Liver (tissue), 9 donors: Measurements from ENCODE around the gene DERL2. TPM values are rescaled to one million over a fixed set of nuclear protein-coding genes. Genes with fewer than 3 reads are reported as not detected.
A peak's percentile ranks its signal among the peaks of the same experiment; 100 is the strongest.

ENCODE experiments used
- DNase-seq: peaks from one replicate; pipeline ENCODE4 v3.0.0-alpha.2; 2017; ENCODE audit warnings: low spot score
- H3K27ac ChIP-seq, 2 donors: one replicate each; pipeline ENCODE4 v1.7.0; 2013; ENCODE audit warnings: inconsistent platforms in 2 of 2, low read length in 2 of 2, control low read depth in 1 of 2, low read depth in 1 of 2, mild to moderate bottlenecking in 1 of 2
- H3K27me3 ChIP-seq, 4 donors: one replicate each; pipeline versions ENCODE4 v1.6.1 to v1.7.0; 2013; ENCODE audit warnings: low read length in 3 of 4, inconsistent platforms in 1 of 4, mild to moderate bottlenecking in 1 of 4, moderate library complexity in 1 of 4; ENCODE audit not compliant: control insufficient read depth in 4 of 4, insufficient read depth in 4 of 4
- H3K36me3 ChIP-seq, 4 donors: one replicate each; pipeline versions ENCODE4 v1.6.1 to v1.7.0; 2013; ENCODE audit warnings: low read length in 3 of 4, mild to moderate bottlenecking in 3 of 4, low read depth in 1 of 4, moderate library complexity in 1 of 4; ENCODE audit not compliant: control insufficient read depth in 4 of 4, insufficient read depth in 3 of 4
- H3K4me1 ChIP-seq, 4 donors: one replicate each; pipeline versions ENCODE4 v1.6.1 to v1.7.0; 2013; ENCODE audit warnings: low read length in 3 of 4, mild to moderate bottlenecking in 3 of 4, moderate library complexity in 1 of 4; ENCODE audit not compliant: control insufficient read depth in 4 of 4, insufficient read depth in 4 of 4
- H3K4me3 ChIP-seq, 3 donors: one replicate each; pipeline versions ENCODE4 v1.6.1 to v1.7.0; 2013; ENCODE audit warnings: low read length in 3 of 3, control low read depth in 1 of 3, low read depth in 1 of 3, mild to moderate bottlenecking in 1 of 3
- H3K9ac ChIP-seq, 2 donors: one replicate each; pipeline ENCODE4 v1.7.0; 2013; ENCODE audit warnings: low read length in 2 of 2, mild to moderate bottlenecking in 2 of 2, moderate library complexity in 2 of 2, control low read depth in 1 of 2, low read depth in 1 of 2
- H3K9me3 ChIP-seq, 4 donors: one replicate each; pipeline versions ENCODE4 v1.6.1 to v1.7.0; 2013; ENCODE audit warnings: low read length in 3 of 4; ENCODE audit not compliant: control insufficient read depth in 4 of 4
- EGR1 ChIP-seq, 2 donors: IDR thresholded peaks; 2 replicates each; pipeline ENCODE4 v1.6.1; 2016 to 2018; ENCODE audit warnings: antibody characterized with exemption in 2 of 2, low read depth in 2 of 2
- FOXA1 ChIP-seq: IDR thresholded peaks from 2 replicates; pipeline ENCODE4 v1.6.1; 2016; ENCODE audit warnings: antibody characterized with exemption
- FOXA2 ChIP-seq: IDR thresholded peaks from 2 replicates; pipeline ENCODE4 v1.6.1; 2016; ENCODE audit warnings: antibody characterized with exemption
- GABPA ChIP-seq, 2 donors: IDR thresholded peaks in 1 of 2; conservative IDR thresholded peaks in 1 of 2; 2 replicates each; pipeline ENCODE4 v1.6.1; 2016; ENCODE audit warnings: antibody characterized with exemption in 2 of 2, mild to moderate bottlenecking in 1 of 2, moderate library complexity in 1 of 2
- HNF4A ChIP-seq, 2 donors: conservative IDR thresholded peaks; 2 replicates each; pipeline ENCODE4 v1.6.1; 2016; ENCODE audit warnings: antibody characterized with exemption in 2 of 2, mild to moderate bottlenecking in 2 of 2
- HNF4G ChIP-seq: IDR thresholded peaks from 2 replicates; pipeline ENCODE4 v1.6.1; 2016; ENCODE audit warnings: antibody characterized with exemption
- JUND ChIP-seq, 2 donors: IDR thresholded peaks; 2 replicates each; pipeline ENCODE4 v1.6.1; 2016; ENCODE audit warnings: antibody characterized with exemption in 2 of 2
- NR2F2 ChIP-seq: IDR thresholded peaks from 2 replicates; pipeline ENCODE4 v1.6.1; 2016; ENCODE audit warnings: antibody characterized with exemption
- RAD21 ChIP-seq, 2 donors: IDR thresholded peaks; 2 replicates each; pipeline ENCODE4 v1.6.1; 2016; ENCODE audit warnings: antibody characterized with exemption in 2 of 2, mild to moderate bottlenecking in 2 of 2
- RXRA ChIP-seq, 2 donors: IDR thresholded peaks; 2 replicates each; pipeline ENCODE4 v1.6.1; 2017 to 2018; ENCODE audit warnings: antibody characterized with exemption in 2 of 2, mild to moderate bottlenecking in 1 of 2
- SP1 ChIP-seq: IDR thresholded peaks from 2 replicates; pipeline ENCODE4 v1.6.1; 2018; ENCODE audit warnings: antibody characterized with exemption, mild to moderate bottlenecking
- TAF1 ChIP-seq: conservative IDR thresholded peaks from 2 replicates; pipeline ENCODE4 v1.6.1; 2016; ENCODE audit warnings: antibody characterized with exemption, mild to moderate bottlenecking
- YY1 ChIP-seq: IDR thresholded peaks from 2 replicates; pipeline ENCODE4 v1.6.1; 2016; ENCODE audit warnings: antibody characterized with exemption, mild to moderate bottlenecking
- WGBS: extraction: QIAGEN DNeasy Blood & Tissue Kit; methylation state at CpG from one replicate; pipeline ENCODE4 v1.1.7; 2013; 5-methylcytosine and 5-hydroxymethylcytosine counted together
- polyA plus RNA-seq, 2 donors: library from polyadenylated mRNA; stranded (reverse) in 1 of 2; unstranded in 1 of 2; fragments of 200-250 nt in 1 of 2; fragments of >200 nt in 1 of 2; fragmentation: Nextera tagmentation in 1 of 2; extraction: Ambion mirVana in 1 of 2; gene quantifications; one replicate each; pipeline versions ENCODE4 v1.2.1 to v1.2.3, GENCODE V29; 2013 to 2015
- total RNA-seq, 2 donors: library from RNA; depleted of rRNA; stranded (reverse); fragments of >200 nt; gene quantifications; one replicate each; pipeline ENCODE4 v1.2.3, GENCODE V29; 2014
- TF ChIP-seq, protein P1 (sequence below): IDR thresholded peaks from 2 replicates; pipeline ENCODE4 v1.6.1; 2016; ENCODE audit warnings: antibody characterized with exemption
- TF ChIP-seq, protein P2 (sequence below): IDR thresholded peaks from 2 replicates; pipeline ENCODE4 v1.6.1; 2016; ENCODE audit warnings: antibody characterized with exemption
- TF ChIP-seq, protein P3 (sequence below): fragments of 150-350 bp; IDR thresholded peaks from 2 replicates; pipeline ENCODE4 v1.5.1; 2017; ENCODE audit warnings: improper control_type of control experiment, low read depth, low read length; ENCODE audit not compliant: missing input control
- TF ChIP-seq, protein P4 (sequence below): IDR thresholded peaks from 2 replicates; pipeline ENCODE4 v1.6.1; 2016; ENCODE audit warnings: antibody characterized with exemption, mild to moderate bottlenecking
- TF ChIP-seq, protein P5 (sequence below): IDR thresholded peaks from 2 replicates; pipeline ENCODE4 v1.6.1; 2016; ENCODE audit warnings: antibody characterized with exemption
- donor health status: healthy.
- donor health status: healthy.
- donor health status: healthy.
- donor health status: healthy.
- donor health status: healthy.

Gene DERL2
- total and polyA plus RNA-seq, 4 donors, result 35.8 to 75.3 (median 45.9) TPM

DNA sequence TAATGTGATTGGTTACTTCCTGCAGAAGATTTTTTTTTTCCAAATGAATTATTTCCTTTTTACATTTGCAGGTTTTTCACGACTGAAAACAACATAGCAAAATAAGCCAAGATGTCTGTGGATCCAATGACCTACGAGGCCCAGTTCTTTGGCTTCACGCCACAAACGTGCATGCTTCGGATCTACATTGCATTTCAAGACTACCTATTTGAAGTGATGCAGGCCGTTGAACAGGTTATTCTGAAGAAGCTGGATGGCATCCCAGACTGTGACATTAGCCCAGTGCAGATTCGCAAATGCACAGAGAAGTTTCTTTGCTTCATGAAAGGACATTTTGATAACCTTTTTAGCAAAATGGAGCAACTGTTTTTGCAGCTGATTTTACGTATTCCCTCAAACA lies 2.8 kb upstream of the DERL2 start (continued):
- TF ChIP-seq, protein P1, sequence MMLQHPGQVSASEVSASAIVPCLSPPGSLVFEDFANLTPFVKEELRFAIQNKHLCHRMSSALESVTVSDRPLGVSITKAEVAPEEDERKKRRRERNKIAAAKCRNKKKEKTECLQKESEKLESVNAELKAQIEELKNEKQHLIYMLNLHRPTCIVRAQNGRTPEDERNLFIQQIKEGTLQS, result no peak

DNA sequence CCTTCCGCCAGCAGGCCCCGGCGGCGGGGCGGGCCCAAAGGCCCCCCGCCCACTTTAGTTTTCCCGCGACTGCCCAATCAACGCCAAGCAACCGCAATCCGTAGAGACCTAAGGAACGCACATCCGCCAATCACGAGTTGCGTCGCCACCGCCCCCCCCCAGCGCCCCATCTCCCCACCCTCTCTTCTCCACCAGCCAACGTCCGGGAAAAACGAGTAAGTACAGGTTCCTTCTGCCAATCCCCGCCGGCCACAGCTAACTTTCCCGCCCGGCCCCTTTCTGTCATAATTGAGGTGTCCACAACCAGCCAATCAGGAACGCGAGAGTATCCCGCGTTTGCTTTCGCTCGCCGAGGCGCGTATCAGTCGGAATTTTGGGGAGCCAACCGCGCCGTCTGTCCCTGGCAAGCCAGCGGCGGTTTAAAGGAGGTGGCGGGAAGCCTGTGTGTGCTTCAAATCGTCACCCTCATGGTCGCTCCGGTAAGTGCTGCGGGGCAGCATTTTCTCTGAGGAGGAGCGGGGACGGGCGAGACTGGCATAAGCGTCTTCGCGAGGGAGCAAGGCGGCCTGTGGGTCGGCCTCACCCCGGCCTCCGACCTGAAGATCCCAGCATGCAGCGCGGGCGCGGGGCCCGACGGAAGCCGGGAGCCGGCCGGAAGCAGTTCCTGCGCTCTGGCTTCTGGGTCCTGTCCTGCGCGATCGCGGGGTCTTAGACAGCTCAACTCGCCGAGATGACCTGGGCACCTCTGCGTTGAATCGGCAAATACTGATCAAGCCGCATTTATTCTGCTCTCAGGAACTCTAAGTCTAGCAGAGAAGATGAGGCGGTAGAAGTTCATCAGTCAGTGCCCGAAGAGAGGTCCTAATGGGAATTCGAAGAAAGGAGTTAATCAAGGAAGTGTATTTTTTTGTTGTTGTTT lies 487 bp upstream of the DERL2 start, which contains the start of gene MIS12:
Gene MIS12, plus strand, starts transcription at position 361 of the 919 bp plus-strand sequence. CDS start 2,297 bp downstream, outside the sequence.
- H3K27ac ChIP-seq, result peak within 1 kb of the TSS; percentile 95
- no peaks in the 10 kb centered on the region for H3K9me3 ChIP-seq
- peaks cover 4 to 28% (median 18%) of the 10 kb centered on the region in 4 donors for H3K4me1 ChIP-seq
- TF ChIP-seq JUND (IDR thresholded peaks at IDR 0.05) (peak in 1 of 2 donors; percentile 6), FOXA2 (no peak), YY1 (peak; percentile 52), HNF4A (conservative IDR thresholded peaks at IDR 0.05) (peak in 1 of 2 donors; percentile 6), GABPA (IDR thresholded peaks at IDR 0.05 in 1 of 2, conservative IDR thresholded peaks at IDR 0.05 in 1 of 2) (peak; percentile 75 to 93), TAF1 (peak; percentile 71), HNF4G (no peak), RXRA (IDR thresholded peaks at IDR 0.05) (no peak), EGR1 (IDR thresholded peaks at IDR 0.05; ENCODE audit: low read depth in 2 of 2) (peak; percentile 17 to 29), NR2F2 (peak; percentile 70), SP1 (peak; percentile 83), RAD21 (IDR thresholded peaks at IDR 0.05) (peak in 1 of 2 donors; percentile 5), FOXA1 (no peak)
- TF ChIP-seq, protein P2, sequence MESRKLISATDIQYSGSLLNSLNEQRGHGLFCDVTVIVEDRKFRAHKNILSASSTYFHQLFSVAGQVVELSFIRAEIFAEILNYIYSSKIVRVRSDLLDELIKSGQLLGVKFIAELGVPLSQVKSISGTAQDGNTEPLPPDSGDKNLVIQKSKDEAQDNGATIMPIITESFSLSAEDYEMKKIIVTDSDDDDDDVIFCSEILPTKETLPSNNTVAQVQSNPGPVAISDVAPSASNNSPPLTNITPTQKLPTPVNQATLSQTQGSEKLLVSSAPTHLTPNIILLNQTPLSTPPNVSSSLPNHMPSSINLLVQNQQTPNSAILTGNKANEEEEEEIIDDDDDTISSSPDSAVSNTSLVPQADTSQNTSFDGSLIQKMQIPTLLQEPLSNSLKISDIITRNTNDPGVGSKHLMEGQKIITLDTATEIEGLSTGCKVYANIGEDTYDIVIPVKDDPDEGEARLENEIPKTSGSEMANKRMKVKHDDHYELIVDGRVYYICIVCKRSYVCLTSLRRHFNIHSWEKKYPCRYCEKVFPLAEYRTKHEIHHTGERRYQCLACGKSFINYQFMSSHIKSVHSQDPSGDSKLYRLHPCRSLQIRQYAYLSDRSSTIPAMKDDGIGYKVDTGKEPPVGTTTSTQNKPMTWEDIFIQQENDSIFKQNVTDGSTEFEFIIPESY, result peak; percentile 77
- TF ChIP-seq, protein P3, sequence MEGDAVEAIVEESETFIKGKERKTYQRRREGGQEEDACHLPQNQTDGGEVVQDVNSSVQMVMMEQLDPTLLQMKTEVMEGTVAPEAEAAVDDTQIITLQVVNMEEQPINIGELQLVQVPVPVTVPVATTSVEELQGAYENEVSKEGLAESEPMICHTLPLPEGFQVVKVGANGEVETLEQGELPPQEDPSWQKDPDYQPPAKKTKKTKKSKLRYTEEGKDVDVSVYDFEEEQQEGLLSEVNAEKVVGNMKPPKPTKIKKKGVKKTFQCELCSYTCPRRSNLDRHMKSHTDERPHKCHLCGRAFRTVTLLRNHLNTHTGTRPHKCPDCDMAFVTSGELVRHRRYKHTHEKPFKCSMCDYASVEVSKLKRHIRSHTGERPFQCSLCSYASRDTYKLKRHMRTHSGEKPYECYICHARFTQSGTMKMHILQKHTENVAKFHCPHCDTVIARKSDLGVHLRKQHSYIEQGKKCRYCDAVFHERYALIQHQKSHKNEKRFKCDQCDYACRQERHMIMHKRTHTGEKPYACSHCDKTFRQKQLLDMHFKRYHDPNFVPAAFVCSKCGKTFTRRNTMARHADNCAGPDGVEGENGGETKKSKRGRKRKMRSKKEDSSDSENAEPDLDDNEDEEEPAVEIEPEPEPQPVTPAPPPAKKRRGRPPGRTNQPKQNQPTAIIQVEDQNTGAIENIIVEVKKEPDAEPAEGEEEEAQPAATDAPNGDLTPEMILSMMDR, result no peak
- TF ChIP-seq, protein P4, sequence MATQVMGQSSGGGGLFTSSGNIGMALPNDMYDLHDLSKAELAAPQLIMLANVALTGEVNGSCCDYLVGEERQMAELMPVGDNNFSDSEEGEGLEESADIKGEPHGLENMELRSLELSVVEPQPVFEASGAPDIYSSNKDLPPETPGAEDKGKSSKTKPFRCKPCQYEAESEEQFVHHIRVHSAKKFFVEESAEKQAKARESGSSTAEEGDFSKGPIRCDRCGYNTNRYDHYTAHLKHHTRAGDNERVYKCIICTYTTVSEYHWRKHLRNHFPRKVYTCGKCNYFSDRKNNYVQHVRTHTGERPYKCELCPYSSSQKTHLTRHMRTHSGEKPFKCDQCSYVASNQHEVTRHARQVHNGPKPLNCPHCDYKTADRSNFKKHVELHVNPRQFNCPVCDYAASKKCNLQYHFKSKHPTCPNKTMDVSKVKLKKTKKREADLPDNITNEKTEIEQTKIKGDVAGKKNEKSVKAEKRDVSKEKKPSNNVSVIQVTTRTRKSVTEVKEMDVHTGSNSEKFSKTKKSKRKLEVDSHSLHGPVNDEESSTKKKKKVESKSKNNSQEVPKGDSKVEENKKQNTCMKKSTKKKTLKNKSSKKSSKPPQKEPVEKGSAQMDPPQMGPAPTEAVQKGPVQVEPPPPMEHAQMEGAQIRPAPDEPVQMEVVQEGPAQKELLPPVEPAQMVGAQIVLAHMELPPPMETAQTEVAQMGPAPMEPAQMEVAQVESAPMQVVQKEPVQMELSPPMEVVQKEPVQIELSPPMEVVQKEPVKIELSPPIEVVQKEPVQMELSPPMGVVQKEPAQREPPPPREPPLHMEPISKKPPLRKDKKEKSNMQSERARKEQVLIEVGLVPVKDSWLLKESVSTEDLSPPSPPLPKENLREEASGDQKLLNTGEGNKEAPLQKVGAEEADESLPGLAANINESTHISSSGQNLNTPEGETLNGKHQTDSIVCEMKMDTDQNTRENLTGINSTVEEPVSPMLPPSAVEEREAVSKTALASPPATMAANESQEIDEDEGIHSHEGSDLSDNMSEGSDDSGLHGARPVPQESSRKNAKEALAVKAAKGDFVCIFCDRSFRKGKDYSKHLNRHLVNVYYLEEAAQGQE, result peak; percentile 48
- TF ChIP-seq, protein P5, sequence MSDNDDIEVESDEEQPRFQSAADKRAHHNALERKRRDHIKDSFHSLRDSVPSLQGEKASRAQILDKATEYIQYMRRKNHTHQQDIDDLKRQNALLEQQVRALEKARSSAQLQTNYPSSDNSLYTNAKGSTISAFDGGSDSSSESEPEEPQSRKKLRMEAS, result peak; percentile 48
- TF ChIP-seq, protein P1, result no peak
- WGBS, result under 1% methylated on average over 77 of the region's 77 CpGs
- H3K4me3 ChIP-seq, result peak within 1 kb of the TSS; percentile 94 to 99 (median 98)
- peak within 1 kb of the TSS; percentile 63 to 93 for H3K9ac ChIP-seq
- peaks cover 6 to 41% (median 32%) of the 10 kb centered on the region in 4 donors for H3K36me3 ChIP-seq
- DNase-seq, result peak; percentile 94
- no peaks in the 10 kb centered on the region for H3K27me3 ChIP-seq
